ENCODE data around the gene SCP2.

SCP2 gene, protein sequence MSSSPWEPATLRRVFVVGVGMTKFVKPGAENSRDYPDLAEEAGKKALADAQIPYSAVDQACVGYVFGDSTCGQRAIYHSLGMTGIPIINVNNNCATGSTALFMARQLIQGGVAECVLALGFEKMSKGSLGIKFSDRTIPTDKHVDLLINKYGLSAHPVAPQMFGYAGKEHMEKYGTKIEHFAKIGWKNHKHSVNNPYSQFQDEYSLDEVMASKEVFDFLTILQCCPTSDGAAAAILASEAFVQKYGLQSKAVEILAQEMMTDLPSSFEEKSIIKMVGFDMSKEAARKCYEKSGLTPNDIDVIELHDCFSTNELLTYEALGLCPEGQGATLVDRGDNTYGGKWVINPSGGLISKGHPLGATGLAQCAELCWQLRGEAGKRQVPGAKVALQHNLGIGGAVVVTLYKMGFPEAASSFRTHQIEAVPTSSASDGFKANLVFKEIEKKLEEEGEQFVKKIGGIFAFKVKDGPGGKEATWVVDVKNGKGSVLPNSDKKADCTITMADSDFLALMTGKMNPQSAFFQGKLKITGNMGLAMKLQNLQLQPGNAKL

DNA sequence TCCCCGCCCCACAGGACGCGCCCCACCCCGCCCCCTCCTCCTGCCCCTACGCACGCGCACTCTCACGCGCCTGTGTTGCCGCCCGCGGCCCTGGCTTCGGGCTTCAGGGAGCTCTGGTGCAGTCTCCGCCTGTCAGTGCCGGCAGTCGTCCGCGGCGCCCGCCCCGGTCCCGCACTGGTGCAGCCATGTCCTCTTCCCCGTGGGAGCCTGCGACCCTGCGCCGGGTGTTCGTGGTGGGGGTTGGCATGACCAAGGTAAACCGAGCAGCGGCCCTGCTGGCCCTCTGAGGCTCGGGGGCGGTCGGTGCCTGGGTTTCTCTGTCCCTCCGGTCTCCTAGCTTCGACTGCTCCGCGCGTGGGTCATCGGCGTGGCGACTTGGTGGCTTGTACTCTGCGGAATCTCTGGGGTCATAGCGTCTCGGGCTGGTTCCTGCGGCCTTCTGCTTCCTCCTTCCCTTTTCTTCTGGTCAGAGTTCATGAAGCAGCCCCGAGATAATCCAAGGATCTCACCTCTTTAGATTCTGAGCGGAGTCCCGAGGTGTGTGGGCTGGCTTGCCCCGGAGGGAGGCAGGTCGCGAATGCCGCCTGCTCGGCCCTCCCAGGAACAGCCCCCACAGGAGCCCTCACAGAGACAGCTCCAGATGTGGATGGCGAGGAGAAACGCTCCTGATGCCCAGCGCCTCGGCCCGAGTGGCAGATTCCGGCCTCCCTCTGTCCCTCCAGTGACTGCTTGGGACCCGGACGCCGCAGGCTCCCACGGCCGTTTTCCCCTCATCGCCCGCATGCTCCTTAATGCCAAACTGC is at the start of gene SCP2:
TSS of gene SCP2 (plus strand) at position 65 of the 803 bp plus-strand sequence. CDS start at position 186, 121 bp downstream.
- Histone ChIP-seq H3K4me2 (peak within 1 kb of the TSS; percentile 96), H3K4me3 (peak within 1 kb of the TSS; percentile 77), H3K27ac (peak within 1 kb of the TSS; percentile 54; the same call in 1 of the 2 replicates), H3K4me1 (peaks cover 17% of the 10 kb centered on the region), H3K9ac (peak within 1 kb of the TSS; percentile 73), H4K20me1 (no peaks in the 10 kb centered on the region), H3K9me3 (no peaks in the 10 kb centered on the region), H3K27me3 (peaks cover 34% of the 10 kb centered on the region), H3K36me3 (no peaks in the 10 kb centered on the region)
- no peak for TF ChIP-seq Cebpa-rat (IDR thresholded peaks at IDR 0.05)

DNA sequence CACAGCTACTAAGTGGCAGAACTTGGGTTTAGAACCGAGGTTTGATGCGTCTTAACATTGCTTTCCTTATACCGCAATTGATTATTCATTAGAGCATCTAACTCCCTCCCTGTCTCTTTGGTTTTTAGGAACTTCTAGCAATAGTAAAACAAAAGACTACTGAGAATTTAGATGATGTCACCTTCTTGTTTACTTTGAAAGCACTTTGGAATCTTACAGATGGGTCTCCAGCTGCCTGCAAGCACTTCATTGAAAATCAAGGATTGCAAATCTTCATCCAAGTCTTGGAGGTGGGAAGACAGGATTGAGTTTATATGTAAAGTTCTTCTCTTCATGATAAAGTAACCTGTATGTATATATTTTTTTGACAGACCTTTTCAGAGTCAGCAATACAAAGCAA is 49.5 kb upstream of the SCP2 start:
- H3K27me3 ChIP-seq = no peaks in the 10 kb centered on the region
- no peaks in the 10 kb centered on the region for H4K20me1 ChIP-seq
- H3K4me1 ChIP-seq = no peaks in the 10 kb centered on the region
- no peak overlapping the region for H3K27ac ChIP-seq
- peaks cover 6% of the 10 kb centered on the region; the same call in 1 of the 2 replicates for H3K9me3 ChIP-seq
- no peak overlapping the region for H3K4me3 ChIP-seq
- no peak overlapping the region for H3K4me2 ChIP-seq
- TF ChIP-seq Cebpa-rat (IDR thresholded peaks at IDR 0.05) = no peak
- H3K9ac ChIP-seq = no peak overlapping the region
- no peaks in the 10 kb centered on the region for H3K36me3 ChIP-seq

DNA sequence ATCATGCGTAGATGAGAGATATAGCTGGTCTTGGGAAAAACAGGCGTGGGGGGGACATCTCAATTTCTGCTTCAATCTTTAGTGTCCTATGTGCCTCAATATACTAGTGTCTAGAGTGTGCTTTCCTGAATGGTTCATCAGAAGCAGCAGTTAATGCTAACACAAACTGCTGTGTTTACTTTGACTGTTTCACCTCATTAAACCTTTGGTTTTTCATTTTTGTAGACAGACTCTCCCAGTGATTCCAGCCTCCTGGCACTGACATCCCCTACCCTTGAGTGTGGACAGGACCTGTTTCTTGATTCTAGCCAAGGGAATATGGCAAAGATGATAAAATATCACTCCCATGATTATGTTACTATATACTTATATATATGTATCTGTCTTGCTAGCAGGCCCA is 46.9 kb upstream of the SCP2 start:
- Histone ChIP-seq H3K27ac (no peak overlapping the region), H3K9me3 (peaks cover 19% of the 10 kb centered on the region), H3K4me1 (no peaks in the 10 kb centered on the region), H3K27me3 (no peaks in the 10 kb centered on the region), H3K4me3 (no peak overlapping the region), H4K20me1 (no peaks in the 10 kb centered on the region), H3K4me2 (no peak overlapping the region), H3K36me3 (no peaks in the 10 kb centered on the region), H3K9ac (no peak overlapping the region)
- TF ChIP-seq Cebpa-rat (IDR thresholded peaks at IDR 0.05) = no peak

DNA sequence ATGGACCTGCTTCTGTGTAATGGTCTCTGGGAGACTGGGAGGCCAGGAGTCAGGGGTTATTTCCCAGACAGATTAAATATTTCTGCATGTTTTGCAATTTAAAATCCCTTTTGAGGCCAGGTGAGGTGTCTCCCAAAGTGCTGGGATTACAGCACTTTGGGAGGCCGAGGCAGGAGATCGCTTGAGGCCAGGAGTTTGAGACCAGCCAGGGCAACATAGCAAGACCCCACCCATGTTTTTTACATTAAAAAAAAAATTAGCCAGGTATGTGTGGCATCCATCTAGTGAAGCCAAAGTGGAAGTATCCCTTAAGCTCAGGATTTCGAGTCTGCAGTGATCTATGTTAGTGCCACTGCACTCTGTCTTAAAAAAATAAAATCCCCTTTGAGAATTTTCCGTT is 39.6 kb upstream of the SCP2 start:
- no peaks in the 10 kb centered on the region for H4K20me1 ChIP-seq
- no peak for TF ChIP-seq Cebpa-rat (IDR thresholded peaks at IDR 0.05)
- peaks cover 13% of the 10 kb centered on the region for H3K9me3 ChIP-seq
- H3K4me2 ChIP-seq = no peak overlapping the region
- no peaks in the 10 kb centered on the region for H3K4me1 ChIP-seq
- no peak overlapping the region for H3K27ac ChIP-seq
- H3K36me3 ChIP-seq = no peaks in the 10 kb centered on the region
- no peak overlapping the region for H3K4me3 ChIP-seq
- H3K27me3 ChIP-seq = no peaks in the 10 kb centered on the region
- no peak overlapping the region for H3K9ac ChIP-seq

DNA sequence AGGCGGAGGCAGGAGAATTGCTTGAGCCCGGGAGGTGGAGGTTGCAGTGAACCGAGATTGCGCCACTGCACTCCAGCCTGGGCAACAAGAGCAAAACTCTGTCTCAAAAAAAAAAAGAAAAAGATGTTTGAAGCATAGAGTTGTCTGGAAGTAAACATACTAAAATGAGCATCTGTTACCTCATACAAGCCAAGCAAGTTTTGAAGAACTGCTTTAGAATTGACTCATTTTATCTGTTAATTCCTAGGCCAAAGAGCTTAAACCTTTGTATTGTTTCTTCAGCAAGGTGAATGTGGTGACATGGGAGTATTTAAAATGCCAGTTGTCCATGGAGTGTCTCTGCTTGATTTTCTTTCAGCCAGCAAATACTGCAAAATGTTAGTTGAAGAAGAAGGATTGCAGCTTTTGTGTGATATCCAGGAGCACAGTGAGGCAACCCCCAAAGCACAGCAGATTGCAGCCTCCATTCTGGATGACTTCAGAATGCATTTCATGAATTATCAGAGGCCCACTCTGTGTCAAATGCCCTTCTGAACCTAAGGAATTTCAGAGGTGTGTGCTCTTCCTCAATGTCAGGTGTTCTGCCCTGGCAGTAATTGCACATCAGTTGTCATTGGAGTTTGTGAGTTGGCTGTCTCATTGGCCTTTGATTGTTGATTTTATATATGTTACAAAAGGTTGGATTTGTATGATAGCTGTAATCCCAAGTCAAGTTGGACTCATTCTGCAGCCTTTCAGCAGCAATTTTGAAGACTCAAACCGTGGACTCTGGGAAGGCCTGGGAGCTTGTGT is 34.5 kb upstream of the SCP2 start:
- H3K4me1 ChIP-seq = no peaks in the 10 kb centered on the region
- no peak overlapping the region for H3K9ac ChIP-seq
- no peak overlapping the region for H3K27ac ChIP-seq
- no peaks in the 10 kb centered on the region for H3K9me3 ChIP-seq
- no peaks in the 10 kb centered on the region for H3K36me3 ChIP-seq
- no peak overlapping the region for H3K4me3 ChIP-seq
- no peaks in the 10 kb centered on the region for H4K20me1 ChIP-seq
- TF ChIP-seq Cebpa-rat (IDR thresholded peaks at IDR 0.05) = no peak
- no peak overlapping the region for H3K4me2 ChIP-seq
- H3K27me3 ChIP-seq = no peaks in the 10 kb centered on the region

DNA sequence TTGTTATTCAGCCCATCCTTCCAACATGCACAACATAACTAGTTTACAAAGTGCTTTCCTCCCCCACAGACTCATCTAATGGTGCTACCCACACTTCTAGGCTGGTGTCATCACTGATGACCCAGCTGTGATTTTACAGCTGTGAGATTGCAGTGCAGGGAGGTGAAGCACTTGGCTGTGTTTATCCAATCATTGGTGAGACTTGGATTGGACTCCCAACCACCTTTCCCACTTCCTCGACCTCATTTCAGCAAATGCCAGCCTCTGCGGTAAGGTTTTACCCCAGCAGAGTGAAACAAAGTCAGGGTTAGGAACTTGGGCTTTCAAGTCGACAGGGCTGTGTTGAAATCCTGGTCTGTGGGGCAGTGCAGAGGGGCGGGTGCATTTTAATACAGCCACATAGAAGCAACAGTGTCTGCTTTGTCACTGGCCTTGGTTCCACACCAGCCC is 27.6 kb upstream of the SCP2 start:
- TF ChIP-seq Cebpa-rat (IDR thresholded peaks at IDR 0.05) = no peak
- Histone ChIP-seq H3K9ac (no peak overlapping the region), H3K36me3 (no peaks in the 10 kb centered on the region)

DNA sequence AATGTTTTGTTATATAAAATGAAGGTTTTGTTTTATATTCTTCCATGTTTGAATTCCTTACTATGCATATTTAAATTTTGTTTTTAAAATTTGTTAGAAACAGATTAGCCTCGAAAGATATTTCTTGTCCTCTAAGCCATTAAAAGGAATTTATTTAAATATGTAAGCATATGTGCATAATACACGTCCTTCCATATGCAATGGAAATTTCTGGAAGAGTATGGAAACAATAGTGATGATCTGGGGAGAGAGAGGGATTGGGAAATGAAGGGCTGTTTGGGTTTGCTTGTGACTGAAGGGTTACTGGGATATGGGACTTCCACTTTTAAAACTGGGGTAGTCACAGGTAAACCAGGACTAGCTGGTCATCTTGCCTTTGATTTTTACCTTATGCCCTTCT is 26.7 kb upstream of the SCP2 start:
- no peak overlapping the region for H3K4me2 ChIP-seq
- TF ChIP-seq Cebpa-rat (IDR thresholded peaks at IDR 0.05) = no peak

More for the DNA sequence above, 27.6 kb upstream of the SCP2 start:
- no peak overlapping the region for H3K4me3 ChIP-seq
- H3K4me1 ChIP-seq = no peaks in the 10 kb centered on the region
- no peak overlapping the region for H3K27ac ChIP-seq
- H3K4me2 ChIP-seq = no peak overlapping the region
- no peaks in the 10 kb centered on the region for H3K27me3 ChIP-seq
- H4K20me1 ChIP-seq = no peaks in the 10 kb centered on the region
- H3K9me3 ChIP-seq = no peaks in the 10 kb centered on the region

DNA sequence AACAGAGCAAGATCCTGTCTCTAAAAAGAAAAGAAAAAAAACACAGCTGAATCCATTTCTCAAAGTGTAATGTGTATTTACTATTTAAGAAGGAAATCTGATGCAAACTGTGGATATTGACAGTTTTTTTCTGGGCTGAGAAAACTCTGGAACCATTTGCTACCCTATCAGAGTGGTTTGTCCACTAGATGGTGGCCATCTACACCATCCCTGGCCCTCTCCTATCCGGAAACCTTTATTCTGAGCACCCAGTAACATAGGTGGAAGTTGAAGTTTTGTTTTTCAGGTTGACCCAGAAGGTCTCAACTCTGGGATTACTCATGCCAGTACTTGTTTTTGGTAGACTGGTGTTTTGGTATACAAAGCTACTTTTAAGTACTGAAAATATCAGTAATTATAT is 25.7 kb upstream of the SCP2 start:
- Histone ChIP-seq H3K9ac (no peak overlapping the region), H3K9me3 (no peaks in the 10 kb centered on the region), H3K27me3 (no peaks in the 10 kb centered on the region), H4K20me1 (no peaks in the 10 kb centered on the region), H3K27ac (no peak overlapping the region), H3K4me1 (peaks cover 10% of the 10 kb centered on the region), H3K36me3 (no peaks in the 10 kb centered on the region), H3K4me3 (no peak overlapping the region), H3K4me2 (no peak overlapping the region)
- TF ChIP-seq Cebpa-rat (IDR thresholded peaks at IDR 0.05) = no peak

More for the DNA sequence above, 26.7 kb upstream of the SCP2 start:
- Histone ChIP-seq H3K27ac (no peak overlapping the region), H3K36me3 (no peaks in the 10 kb centered on the region), H3K9ac (no peak overlapping the region), H3K4me1 (peaks cover 9% of the 10 kb centered on the region), H4K20me1 (no peaks in the 10 kb centered on the region), H3K27me3 (no peaks in the 10 kb centered on the region), H3K9me3 (no peaks in the 10 kb centered on the region), H3K4me3 (no peak overlapping the region)

DNA sequence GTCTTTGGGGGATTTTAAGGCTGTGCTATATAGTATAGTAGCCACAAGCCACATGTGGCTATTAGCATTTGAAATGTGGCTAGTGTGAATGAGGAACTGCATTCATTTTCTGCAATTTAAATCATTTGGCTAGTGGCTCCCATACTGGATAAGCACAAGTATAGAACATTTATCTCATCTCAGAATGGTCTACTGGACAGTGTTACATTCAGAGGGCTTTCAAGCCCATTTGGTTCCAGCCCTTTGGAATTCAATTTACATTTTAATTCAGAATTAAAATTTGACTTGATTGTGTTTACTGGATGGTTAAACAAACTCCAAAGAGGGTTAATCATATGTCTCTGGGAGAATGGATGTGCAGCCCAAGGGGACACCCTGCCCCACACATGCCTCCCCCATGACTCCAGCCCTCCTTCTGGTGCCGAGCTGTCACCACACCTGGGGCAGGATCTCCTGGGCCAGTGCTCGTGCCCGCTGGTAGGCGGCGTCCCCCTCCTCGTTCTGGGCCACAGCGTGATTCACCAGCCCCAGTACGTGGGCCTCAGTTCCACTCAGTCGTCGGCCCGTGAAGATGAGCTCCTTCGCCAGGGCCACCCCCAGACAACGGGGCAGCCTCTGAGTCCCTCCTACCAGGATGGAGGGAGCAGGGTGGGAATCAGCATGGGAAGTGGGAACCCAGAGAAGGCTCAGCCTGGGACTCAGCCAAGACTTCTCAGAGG is 22.7 kb upstream of the SCP2 start:
- H3K4me2 ChIP-seq = no peak overlapping the region
- no peak overlapping the region for H3K4me3 ChIP-seq
- peaks cover 10% of the 10 kb centered on the region for H3K4me1 ChIP-seq
- H3K9ac ChIP-seq = no peak overlapping the region
- H3K9me3 ChIP-seq = no peaks in the 10 kb centered on the region
- H3K27ac ChIP-seq = no peak overlapping the region
- H4K20me1 ChIP-seq = no peaks in the 10 kb centered on the region
- no peaks in the 10 kb centered on the region for H3K27me3 ChIP-seq
- TF ChIP-seq Cebpa-rat (IDR thresholded peaks at IDR 0.05) = no peak
- H3K36me3 ChIP-seq = no peaks in the 10 kb centered on the region

All from BLaER1 (cell line).